Smooth muscle cell (in vitro differentiated cells): ENCODE results near the gene ADAMTS1. TPM values are rescaled to one million over a fixed set of nuclear protein-coding genes. Genes with fewer than 3 reads are reported as not detected.

ENCODE experiments used
- DNase-seq: peaks from one replicate; lab custom pipeline; 2025; ENCODE audit not compliant: unreplicated experiment; lab: John Stamatoyannopoulos, UW
- H2AFZ ChIP-seq: fragments of 200-600 bp; sonication (generic); 2 replicates; pipeline ENCODE4 v1.6.0; 2016; ENCODE audit warnings: antibody characterized with exemption, low read depth, mild to moderate bottlenecking
- H3F3A ChIP-seq: fragments of 200-600 bp; sonication (generic); 2 replicates; pipeline ENCODE4 v1.6.0; 2017; ENCODE audit warnings: antibody characterized with exemption, low read depth
- H3K27ac ChIP-seq: fragments of 200-600 bp; sonication (generic); 2 replicates; pipeline ENCODE4 v1.5.1; 2016; ENCODE audit warnings: low read depth, mild to moderate bottlenecking
- H3K27me3 ChIP-seq: fragments of 200-600 bp; sonication (generic); 2 replicates; pipeline ENCODE4 v1.6.1; 2016; ENCODE audit warnings: low read depth, mild to moderate bottlenecking
- H3K36me3 ChIP-seq: fragments of 200-600 bp; sonication (generic); 2 replicates; pipeline ENCODE4 v1.5.1; 2016; ENCODE audit warnings: low read depth
- H3K4me1 ChIP-seq: fragments of 200-600 bp; sonication (generic); 2 replicates; pipeline ENCODE4 v1.5.1; 2016; ENCODE audit warnings: low read depth
- H3K4me2 ChIP-seq: fragments of 200-600 bp; sonication (generic); 2 replicates; pipeline ENCODE4 v1.6.0; 2016; ENCODE audit warnings: mild to moderate bottlenecking
- H3K4me3 ChIP-seq: fragments of 200-600 bp; sonication (generic); 2 replicates; pipeline ENCODE4 v1.5.1; 2016; ENCODE audit warnings: mild to moderate bottlenecking
- H3K79me2 ChIP-seq: fragments of 200-600 bp; sonication (generic); 2 replicates; pipeline ENCODE4 v1.6.0; 2016; ENCODE audit warnings: low read depth, mild to moderate bottlenecking
- H3K9ac ChIP-seq: fragments of 200-600 bp; sonication (generic); 2 replicates; pipeline ENCODE4 v1.6.0; 2016; ENCODE audit warnings: low read depth
- H3K9me3 ChIP-seq: fragments of 200-600 bp; sonication (generic); replicated peaks from 2 replicates; pipeline ENCODE4 v1.5.1; 2016; ENCODE audit warnings: low read depth
- H4K20me1 ChIP-seq: fragments of 200-600 bp; sonication (generic); 2 replicates; pipeline ENCODE4 v1.6.0; 2016; ENCODE audit warnings: low read depth
- CTCF ChIP-seq: fragments of 200-600 bp; sonication (generic); IDR thresholded peaks from 2 replicates; pipeline ENCODE4 v1.5.1; 2017; ENCODE audit warnings: borderline replicate concordance, mild to moderate bottlenecking, antibody characterized with exemption; ENCODE audit not compliant: insufficient read depth, poor library complexity, severe bottlenecking
- WGBS: methylation state at CpG from one replicate; pipeline ENCODE4 v1.1.7; 2016; ENCODE audit warnings: low lambda C conversion rate; 5-methylcytosine and 5-hydroxymethylcytosine counted together
- polyA plus RNA-seq: library from polyadenylated mRNA; unstranded; fragments of >200 nt; fragmentation: Nextera tagmentation; extraction: Ambion mirVana; gene quantifications from 2 replicates; pipeline ENCODE4 v1.2.1, GENCODE V29; 2016
- total RNA-seq: library from RNA; depleted of rRNA; stranded (reverse); fragments of >200 nt; gene quantifications from 2 replicates; pipeline ENCODE4 v1.2.3, GENCODE V29; 2014

Gene ADAMTS1
- total and polyA plus RNA-seq, 2 experiments from 2014 or later: 181 to 264 TPM

- DNase-seq: no peak
- H3K27me3 ChIP-seq: no peaks in the 10 kb centered on the region
- no peak overlapping the region for H3K4me3 ChIP-seq
- H2AFZ ChIP-seq: no peak overlapping the region
- no peaks in the 10 kb centered on the region for H3K4me1 ChIP-seq
- H3K79me2 ChIP-seq: no peaks in the 10 kb centered on the region
- no peaks in the 10 kb centered on the region for H3K9me3 ChIP-seq
- H3K36me3 ChIP-seq: no peaks in the 10 kb centered on the region
- no peak for TF ChIP-seq CTCF
- no peaks in the 10 kb centered on the region for H4K20me1 ChIP-seq
- WGBS: 97% methylated on average over 8 of the region's 8 CpGs
- no peak overlapping the region for H3K4me2 ChIP-seq
- H3K9ac ChIP-seq: no peak overlapping the region
- H3F3A ChIP-seq: no peaks in the 10 kb centered on the region
- no peak overlapping the region for H3K27ac ChIP-seq
These were observed 56.4 kb downstream of the ADAMTS1 start for GRCh38 chr21:26788790-26789189.

Other genes starting within 250 kb of the ADAMTS1 start
- gene ADAMTS5, start 121.7 kb upstream of the ADAMTS1 start, total RNA-seq: 15.5 and 18.4 TPM in 2 replicates
- gene ADAMTS5, start 121.7 kb upstream of the ADAMTS1 start, polyA plus RNA-seq: 6.5 and 7.6 TPM in 2 replicates